Nephron progenitor cell (in vitro differentiated cells): Measurements from ENCODE around the gene HTR3D.

ENCODE experiments used
- DNase-seq: peaks from one replicate; pipeline ENCODE4 v3.0.0; 2021
- H3K27ac Mint-ChIP-seq: 2 replicates; pipeline ENCODE4 v1.8.0; 2021; ENCODE audit warnings: mild to moderate bottlenecking, moderate library complexity, mixed read lengths
- H3K27me3 Mint-ChIP-seq: 2 replicates; pipeline ENCODE4 v1.8.0; 2021; ENCODE audit warnings: mild to moderate bottlenecking, low read depth, mixed read lengths; ENCODE audit not compliant: poor library complexity
- H3K36me3 Mint-ChIP-seq: 2 replicates; pipeline ENCODE4 v1.8.0; 2021; ENCODE audit warnings: low read depth, mixed read lengths
- H3K4me1 Mint-ChIP-seq: 2 replicates; pipeline ENCODE4 v1.8.0; 2021; ENCODE audit warnings: mixed read lengths
- H3K4me3 Mint-ChIP-seq: 2 replicates; pipeline ENCODE4 v1.8.0; 2021; ENCODE audit warnings: mild to moderate bottlenecking, moderate library complexity, mixed read lengths
- H3K9me3 Mint-ChIP-seq: 2 replicates; pipeline ENCODE4 v1.8.0; 2021; ENCODE audit warnings: mild to moderate bottlenecking, moderate library complexity, mixed read lengths
- TF ChIP-seq, protein P1 (sequence below): fragments of 200-600 bp; sonication (generic); IDR thresholded peaks from 2 replicates; pipeline ENCODE4 v1.5.0; 2021; ENCODE audit warnings: antibody characterized with exemption

Gene HTR3D

GRCh38 chr3:184015381-184016019 is 16.0 kb upstream of the HTR3D start:
- H3K4me1 Mint-ChIP-seq: peaks cover 36% of the 10 kb centered on the region
- H3K4me3 Mint-ChIP-seq: peak overlapping the region; percentile 99
- peak; percentile 13 for DNase-seq
- peaks cover 37% of the 10 kb centered on the region for H3K36me3 Mint-ChIP-seq
- H3K27ac Mint-ChIP-seq: peak overlapping the region; percentile 34
- H3K9me3 Mint-ChIP-seq: no peaks in the 10 kb centered on the region
- TF ChIP-seq, protein P1, sequence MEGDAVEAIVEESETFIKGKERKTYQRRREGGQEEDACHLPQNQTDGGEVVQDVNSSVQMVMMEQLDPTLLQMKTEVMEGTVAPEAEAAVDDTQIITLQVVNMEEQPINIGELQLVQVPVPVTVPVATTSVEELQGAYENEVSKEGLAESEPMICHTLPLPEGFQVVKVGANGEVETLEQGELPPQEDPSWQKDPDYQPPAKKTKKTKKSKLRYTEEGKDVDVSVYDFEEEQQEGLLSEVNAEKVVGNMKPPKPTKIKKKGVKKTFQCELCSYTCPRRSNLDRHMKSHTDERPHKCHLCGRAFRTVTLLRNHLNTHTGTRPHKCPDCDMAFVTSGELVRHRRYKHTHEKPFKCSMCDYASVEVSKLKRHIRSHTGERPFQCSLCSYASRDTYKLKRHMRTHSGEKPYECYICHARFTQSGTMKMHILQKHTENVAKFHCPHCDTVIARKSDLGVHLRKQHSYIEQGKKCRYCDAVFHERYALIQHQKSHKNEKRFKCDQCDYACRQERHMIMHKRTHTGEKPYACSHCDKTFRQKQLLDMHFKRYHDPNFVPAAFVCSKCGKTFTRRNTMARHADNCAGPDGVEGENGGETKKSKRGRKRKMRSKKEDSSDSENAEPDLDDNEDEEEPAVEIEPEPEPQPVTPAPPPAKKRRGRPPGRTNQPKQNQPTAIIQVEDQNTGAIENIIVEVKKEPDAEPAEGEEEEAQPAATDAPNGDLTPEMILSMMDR: no peak
- H3K27me3 Mint-ChIP-seq: peaks cover 4% of the 10 kb centered on the region

- Mint-ChIP-seq H3K27me3 (peaks cover 6% of the 10 kb centered on the region), H3K9me3 (no peaks in the 10 kb centered on the region), H3K27ac (peak overlapping the region; percentile 34), H3K4me1 (peaks cover 36% of the 10 kb centered on the region), H3K4me3 (peak overlapping the region; percentile 99), H3K36me3 (peaks cover 30% of the 10 kb centered on the region)
- DNase-seq: no peak
- TF ChIP-seq, protein P1: no peak
Measured at GRCh38 chr3:184016169-184016570, 15.4 kb upstream of the HTR3D start.

- TF ChIP-seq, protein P1: peak; percentile 83
- peak; percentile 71 for DNase-seq
- Mint-ChIP-seq H3K4me3 (peak overlapping the region; percentile 99), H3K27me3 (peaks cover 10% of the 10 kb centered on the region), H3K36me3 (peaks cover 22% of the 10 kb centered on the region), H3K9me3 (no peaks in the 10 kb centered on the region), H3K4me1 (peaks cover 36% of the 10 kb centered on the region), H3K27ac (peak overlapping the region; percentile 96)
Measured at GRCh38 chr3:184016811-184017671, 14.5 kb upstream of the HTR3D start.

GRCh38 chr3:184017672-184018423 is 13.7 kb upstream of the HTR3D start, which contains the start of gene ABCC5:
Gene ABCC5, minus strand, starts transcription at chr3:184017884. Its CDS starts 3,492 bp downstream, at chr3:184014392.
- H3K36me3 Mint-ChIP-seq: peaks cover 14% of the 10 kb centered on the region
- TF ChIP-seq, protein P1: peak; percentile 36
- peak; percentile 92 for DNase-seq
- peaks cover 36% of the 10 kb centered on the region for H3K4me1 Mint-ChIP-seq
- peak within 1 kb of the TSS; percentile 96 for H3K27ac Mint-ChIP-seq
- peak within 1 kb of the TSS; percentile 99 for H3K4me3 Mint-ChIP-seq
- no peaks in the 10 kb centered on the region for H3K9me3 Mint-ChIP-seq
- peaks cover 11% of the 10 kb centered on the region for H3K27me3 Mint-ChIP-seq

DNA sequence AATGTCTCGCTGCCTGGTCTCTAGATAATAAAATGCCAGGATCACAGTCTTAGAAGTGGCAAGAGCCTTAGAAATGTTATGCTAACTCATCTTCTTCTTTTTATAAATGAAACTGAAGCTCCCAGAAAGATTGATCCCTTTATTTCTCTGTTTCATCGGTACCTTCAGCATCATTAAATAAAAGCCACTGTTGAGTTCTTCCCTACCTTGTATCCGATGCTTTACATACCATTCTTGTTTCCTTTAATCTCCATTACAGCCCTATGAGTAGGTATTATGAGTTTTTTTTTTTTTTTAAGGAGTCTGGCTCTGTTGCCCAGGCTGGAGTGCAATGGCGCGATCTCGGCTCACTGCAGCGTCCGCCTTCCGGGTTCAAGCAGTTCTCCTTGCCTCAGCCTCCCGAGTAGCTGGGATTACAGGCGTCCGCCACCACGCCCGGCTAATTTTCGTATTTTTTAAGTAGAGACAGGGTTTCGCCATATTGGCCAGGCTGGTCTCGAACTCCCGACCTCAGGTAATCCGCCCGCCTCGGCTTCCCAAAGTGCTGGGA is 13.0 kb upstream of the HTR3D start:
- TF ChIP-seq, protein P1: no peak
- Mint-ChIP-seq H3K27me3 (peaks cover 11% of the 10 kb centered on the region), H3K9me3 (no peaks in the 10 kb centered on the region), H3K36me3 (peaks cover 9% of the 10 kb centered on the region), H3K4me1 (peaks cover 36% of the 10 kb centered on the region), H3K27ac (no peak overlapping the region), H3K4me3 (peak overlapping the region; percentile 99)
- no peak for DNase-seq
